GM18505 (cell line): ENCODE data around the gene ATXN1.
A peak's percentile ranks its signal among the peaks of the same experiment; 100 is the strongest.

Experiments
- ATAC-seq: cut with Tn5 transposase; IDR thresholded peaks from one replicate; pipeline ENCODE4 v1.9.1; 2021; ENCODE audit not compliant: unreplicated experiment
- POLR2A ChIP-seq: IDR thresholded peaks from 4 replicates; pipeline ENCODE4 v1.6.1; 2011; ENCODE audit warnings: borderline replicate concordance; ENCODE audit not compliant: insufficient read depth, insufficient read length; ENCODE audit errors: extremely low read depth

ATXN1 gene

DNA sequence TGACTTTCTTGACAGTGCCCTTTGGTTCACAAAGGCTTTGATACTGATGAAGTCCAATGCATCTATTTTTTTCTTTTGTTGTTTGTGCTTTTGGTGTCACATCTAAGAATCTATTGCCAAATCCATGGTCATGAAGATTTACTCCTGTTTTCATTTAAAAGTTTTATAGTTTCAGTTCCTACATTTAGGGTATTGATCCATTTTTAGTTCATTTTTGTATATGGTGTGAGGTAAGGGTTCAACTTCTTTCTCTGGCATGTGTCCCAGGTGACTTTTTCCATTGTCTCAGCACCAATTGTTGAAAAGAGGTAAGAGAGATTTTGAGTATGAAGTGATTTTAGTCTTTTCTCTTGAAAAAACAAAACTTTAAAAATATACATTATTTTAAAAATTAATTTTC lies 262.3 kb downstream of the ATXN1 start:
- ATAC-seq = no peak
- no peak for TF ChIP-seq POLR2A

DNA sequence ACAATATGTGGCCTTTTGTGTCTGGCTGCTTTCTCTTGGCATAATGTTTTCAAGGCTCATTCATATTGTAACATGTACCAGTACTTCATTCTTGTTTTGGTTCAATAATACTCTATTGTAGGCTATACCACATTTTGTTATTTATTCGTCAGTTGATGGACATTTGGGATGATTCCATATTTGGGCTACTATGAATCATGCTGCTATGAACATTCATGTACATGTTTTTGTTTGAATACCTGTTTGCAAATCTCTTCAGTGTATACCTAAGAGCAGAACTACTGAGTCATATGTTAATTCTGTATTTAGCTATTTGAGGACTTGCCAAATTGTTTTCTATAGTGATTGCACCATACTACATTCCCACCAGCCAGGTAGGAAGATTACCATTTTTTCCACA lies 263.0 kb downstream of the ATXN1 start:
- no peak for ATAC-seq
- TF ChIP-seq POLR2A = no peak

DNA sequence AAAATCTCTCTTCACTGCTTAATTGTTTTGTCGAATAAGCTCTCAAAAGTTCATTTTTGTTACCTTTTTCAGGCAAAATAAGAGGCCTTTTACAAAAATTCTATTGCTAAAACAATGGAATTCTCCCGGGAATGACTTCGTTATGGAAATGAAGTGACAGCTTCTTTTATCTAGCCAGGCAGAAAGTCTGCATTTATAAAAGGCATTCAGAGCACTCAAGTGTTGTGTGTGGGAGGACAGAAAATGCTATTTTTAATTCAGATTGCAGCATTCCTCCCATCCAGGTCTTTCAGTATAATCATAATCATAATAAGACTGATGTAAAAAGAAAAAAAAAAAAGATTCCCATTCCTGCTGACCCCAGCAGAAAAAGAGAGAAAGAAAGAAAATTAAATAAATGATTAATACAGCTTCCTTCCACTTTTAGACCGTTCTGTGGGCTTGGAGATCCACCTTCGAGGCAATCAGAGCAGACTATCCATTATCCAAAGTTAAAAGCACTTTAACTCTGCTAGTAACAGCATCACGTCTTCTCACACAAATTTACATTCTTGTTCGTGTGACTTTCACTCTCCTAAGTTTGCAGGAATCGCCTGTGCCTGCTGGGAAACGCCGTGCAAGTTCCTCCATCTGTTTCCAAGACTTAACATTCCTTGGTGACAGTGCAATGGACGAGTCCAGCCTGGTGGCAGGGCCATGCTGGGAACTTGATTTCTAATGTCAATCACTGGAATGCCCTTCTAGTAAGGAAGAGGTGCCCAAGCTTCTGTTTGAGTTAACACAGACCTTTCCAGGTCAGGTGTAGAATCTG lies 264.1 kb downstream of the ATXN1 start:
- ATAC-seq = no peak
- TF ChIP-seq POLR2A = no peak

DNA sequence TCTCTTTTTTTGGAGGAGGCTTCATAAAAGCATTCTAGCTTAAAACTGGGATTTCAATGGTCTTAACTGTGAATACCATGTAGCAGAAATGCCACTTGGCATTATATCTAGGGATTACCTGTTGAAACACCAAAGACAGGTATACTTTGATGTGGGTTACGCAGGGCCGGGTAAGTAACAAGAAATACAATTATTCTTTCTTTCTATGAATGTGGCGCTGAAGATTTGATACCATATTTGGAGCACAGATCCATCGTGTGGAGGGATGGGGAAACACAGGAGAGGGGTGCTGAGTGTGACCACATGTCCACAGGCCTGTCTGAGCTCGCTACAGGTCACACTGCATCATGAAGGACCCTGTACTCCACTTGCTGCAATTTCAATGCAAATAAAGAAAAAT lies 265.1 kb downstream of the ATXN1 start:
- ATAC-seq = no peak
- no peak for TF ChIP-seq POLR2A

DNA sequence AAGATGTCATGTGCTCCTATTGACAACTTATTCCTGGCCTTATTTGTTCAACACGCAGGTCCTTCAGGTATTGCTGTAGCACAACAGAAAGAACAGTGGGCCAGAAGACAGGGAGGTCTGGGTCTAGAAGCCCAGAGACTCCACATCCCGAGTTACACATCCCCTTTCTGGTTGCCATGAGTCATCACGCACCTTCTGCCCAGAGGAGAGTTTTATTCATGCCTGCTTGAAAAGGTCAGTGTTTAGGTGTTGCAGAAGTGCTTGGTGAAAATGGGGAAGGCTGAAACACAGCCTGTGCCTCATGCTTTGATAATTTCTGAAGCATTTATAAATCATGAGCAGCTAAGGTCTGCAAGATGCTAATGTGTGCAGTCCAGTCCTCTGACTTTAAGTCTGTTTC lies 266.5 kb downstream of the ATXN1 start:
- peak; percentile 25 for TF ChIP-seq POLR2A
- ATAC-seq = peak; percentile 91

DNA sequence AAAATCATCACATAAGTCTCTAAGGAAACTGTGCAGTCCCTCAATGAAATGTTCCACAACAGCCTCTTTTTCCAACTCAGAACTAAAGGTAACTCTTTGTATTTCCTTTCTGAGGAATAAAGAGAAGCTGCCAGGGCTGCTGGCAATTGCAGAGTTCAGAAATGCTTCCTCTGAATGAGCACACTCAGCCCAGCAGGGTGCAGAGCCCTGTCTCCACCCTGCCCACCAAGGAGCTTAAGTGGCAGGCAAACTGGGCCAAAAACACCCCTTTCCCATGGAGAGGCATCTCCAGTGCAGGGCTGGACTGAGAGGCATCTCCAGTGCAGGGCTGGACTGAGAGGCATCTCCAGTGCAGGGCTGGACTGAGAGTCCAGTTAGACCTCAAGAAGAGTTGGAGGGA lies 267.5 kb downstream of the ATXN1 start:
- no peak for TF ChIP-seq POLR2A
- ATAC-seq = no peak

DNA sequence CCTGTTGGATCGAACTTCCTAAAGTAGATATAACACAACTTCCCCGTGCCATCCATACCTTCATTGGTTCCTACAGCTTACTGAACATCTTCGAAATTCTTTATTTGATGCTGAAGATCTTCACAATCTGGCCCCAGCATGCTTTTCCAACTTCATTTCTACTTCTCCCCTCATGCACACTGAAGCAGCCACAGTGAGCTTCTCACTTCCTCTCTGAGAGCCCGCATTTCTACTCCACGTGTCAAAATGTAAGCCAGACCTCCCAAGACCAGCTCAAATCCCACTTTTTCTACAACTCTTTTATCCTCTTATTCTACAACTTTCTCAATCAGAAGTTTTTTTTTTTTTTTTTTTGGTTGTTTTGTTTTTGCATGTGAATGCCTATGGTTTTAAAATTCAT lies 268.1 kb downstream of the ATXN1 start:
- TF ChIP-seq POLR2A = no peak
- peak; percentile 37 for ATAC-seq

DNA sequence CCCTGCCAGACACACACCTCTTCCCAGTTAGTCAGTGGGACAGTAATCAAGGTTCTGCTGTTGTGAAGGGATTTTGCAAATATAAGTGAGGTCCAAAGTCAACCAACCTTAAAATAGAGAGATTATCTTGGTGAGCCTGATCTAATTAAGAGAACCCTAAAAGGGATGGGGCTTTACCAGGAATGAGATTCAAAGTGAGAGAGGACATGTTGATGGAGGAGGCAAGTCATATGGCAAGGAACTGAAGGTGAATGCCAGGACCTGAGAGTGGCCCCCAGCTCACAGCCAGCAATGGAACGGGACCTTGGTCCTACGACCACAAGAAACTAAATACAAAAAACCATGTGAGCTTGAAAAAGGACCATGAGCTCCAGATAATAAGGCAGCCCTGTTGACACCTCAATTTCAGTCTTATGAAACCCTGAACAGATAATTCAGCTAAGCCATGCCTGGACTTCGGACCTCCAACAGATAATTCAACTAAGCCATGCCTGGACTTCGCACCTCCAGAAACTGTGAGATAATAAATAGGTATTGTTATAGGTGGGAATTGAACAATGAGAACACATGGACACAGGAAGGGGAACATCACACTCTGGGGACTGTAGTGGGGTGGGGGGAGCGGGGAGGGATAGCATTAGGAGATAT lies 269.5 kb downstream of the ATXN1 start:
- no peak for TF ChIP-seq POLR2A
- no peak for ATAC-seq

DNA sequence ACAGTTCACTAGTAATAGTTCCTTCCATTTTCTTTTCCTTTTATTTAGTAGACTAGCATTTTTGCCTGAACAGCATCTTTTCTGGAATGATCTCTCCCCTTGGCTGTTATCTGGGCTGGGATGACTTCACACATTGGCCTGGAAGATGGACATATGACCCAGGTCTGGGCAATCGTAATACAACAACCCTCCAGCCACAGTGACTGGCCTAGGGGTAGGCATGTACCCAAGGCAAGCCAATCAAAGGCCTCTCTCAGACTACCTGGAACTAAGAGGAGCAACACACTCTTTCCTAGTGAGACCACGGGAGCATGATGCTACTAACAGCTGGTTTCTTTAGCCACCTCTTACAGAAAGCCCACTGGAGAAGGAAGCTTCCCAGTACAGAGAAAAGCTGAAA lies 270.6 kb downstream of the ATXN1 start:
- no peak for TF ChIP-seq POLR2A
- ATAC-seq = no peak

DNA sequence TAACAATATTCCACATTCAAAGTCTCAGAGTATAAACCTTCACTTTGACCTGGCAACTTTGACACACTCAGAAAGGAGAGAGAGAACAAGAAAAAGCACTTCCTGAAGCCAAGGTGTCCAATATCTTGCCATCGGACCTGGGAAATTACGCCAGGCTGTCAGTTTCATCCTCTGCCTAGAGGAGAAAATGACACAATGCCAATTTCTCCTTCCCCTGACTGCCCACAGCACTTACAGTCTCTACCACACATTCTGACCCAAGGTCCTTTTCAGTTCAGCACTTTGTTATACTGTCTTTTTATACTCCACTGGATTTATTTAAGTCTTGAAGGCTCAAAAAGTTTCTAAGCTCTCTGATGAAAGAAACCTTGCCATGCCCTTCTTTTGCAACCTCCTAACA lies 272.4 kb downstream of the ATXN1 start:
- no peak for ATAC-seq
- TF ChIP-seq POLR2A = no peak

DNA sequence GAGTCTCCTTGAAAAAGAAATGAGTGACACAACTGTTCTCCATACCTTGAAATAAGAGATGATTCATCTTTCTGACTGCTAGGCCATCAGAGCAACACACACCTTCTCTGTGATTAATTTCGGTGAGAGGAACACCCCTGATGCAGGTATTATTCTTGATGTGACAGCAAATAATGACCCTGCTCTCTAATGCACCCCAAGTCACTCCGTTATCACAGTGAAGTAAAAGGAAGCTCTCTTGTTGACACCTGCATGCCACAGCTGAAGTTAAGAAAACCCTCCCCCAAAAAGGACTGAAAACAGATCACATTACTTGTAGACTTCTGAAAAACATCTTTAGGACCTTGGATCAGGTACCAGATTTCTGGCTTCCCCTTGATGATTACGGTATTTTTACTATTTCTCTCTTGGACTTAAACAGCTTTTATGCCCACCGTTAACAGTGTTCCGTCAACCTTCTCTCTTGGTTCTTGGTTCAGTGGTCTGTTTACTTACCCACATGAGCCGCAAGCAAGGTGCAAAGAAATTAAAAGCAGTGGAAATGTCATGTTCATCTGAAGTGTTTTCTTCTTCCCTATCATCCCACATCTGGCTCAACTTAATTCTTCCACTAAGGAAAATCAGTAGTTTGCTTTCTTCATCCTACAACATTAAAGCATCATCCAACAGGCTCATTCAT lies 273.1 kb downstream of the ATXN1 start:
- no peak for ATAC-seq
- TF ChIP-seq POLR2A = no peak

DNA sequence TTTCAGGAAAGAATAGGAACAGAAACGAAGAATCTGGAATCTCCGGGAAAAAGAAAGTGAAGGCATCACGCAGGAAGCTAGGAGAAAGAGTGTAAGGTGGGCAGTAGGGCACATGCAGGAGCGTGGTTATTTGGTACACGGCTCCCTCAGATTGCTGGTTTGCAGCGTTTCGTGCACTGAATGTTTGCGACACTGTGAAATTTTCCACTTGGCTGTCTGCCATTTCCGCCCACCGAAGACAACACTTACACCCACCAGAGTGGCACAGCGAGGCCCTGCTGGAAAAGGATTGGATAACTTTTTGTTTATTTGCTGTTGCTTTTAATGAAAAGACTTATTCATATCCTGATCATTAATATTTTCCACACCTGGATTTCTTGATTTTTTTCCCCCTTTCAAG lies 274.6 kb downstream of the ATXN1 start:
- no peak for TF ChIP-seq POLR2A
- no peak for ATAC-seq

DNA sequence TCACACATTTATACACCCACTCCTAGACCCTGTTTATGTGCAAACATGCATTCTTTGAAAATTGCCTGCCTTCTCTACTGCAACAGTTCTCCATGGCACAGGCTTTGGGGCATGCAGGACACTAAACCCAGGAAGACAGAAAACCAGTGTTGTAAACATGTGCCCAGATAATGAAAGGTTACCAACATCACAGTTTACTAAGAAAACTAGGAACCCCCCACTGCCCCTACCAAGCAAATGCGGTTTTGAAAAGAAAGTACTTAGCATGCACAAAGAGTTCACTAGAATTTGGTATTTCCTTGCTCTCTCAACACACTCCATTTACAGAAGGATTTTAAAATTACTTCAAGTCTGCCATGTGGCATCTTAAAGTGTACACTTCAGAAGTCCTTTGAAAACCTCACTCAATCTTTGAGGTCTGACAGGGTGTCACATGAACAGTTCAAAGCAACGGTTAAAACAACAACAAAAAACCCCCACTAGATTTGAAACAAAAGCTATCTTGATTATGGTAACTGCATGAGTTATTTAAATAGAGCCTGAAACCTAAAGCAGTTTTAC lies 277.9 kb downstream of the ATXN1 start:
- ATAC-seq = no peak
- TF ChIP-seq POLR2A = no peak

DNA sequence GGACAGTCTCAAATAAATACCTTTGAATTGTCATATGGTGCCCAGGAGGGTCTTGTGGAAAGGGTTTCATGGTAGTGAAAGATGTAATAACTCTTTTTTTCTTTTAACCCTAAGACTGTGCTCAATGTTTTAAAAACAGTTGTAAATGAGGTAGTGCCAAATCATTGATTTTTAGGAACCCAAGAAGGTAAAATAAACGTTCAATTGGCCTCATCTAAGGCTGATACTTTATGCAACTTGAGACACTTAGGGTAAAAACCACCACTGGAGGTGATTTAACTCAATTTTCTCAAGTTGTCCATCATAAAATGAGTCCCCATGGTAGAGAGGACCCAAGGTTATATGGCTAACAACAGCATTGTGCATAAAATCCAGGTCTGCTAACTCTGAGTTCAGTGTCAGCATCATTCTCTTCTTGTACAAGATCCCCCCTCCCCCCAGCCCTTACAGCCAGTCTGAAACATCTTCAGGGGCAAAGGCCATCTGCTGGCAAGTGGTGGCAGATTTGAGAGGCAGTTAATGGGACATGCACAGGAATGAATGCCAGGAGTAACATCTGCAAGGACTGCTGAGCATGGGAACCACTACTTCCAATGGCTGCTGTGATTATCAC lies 278.5 kb downstream of the ATXN1 start:
- TF ChIP-seq POLR2A = no peak
- ATAC-seq = no peak

DNA sequence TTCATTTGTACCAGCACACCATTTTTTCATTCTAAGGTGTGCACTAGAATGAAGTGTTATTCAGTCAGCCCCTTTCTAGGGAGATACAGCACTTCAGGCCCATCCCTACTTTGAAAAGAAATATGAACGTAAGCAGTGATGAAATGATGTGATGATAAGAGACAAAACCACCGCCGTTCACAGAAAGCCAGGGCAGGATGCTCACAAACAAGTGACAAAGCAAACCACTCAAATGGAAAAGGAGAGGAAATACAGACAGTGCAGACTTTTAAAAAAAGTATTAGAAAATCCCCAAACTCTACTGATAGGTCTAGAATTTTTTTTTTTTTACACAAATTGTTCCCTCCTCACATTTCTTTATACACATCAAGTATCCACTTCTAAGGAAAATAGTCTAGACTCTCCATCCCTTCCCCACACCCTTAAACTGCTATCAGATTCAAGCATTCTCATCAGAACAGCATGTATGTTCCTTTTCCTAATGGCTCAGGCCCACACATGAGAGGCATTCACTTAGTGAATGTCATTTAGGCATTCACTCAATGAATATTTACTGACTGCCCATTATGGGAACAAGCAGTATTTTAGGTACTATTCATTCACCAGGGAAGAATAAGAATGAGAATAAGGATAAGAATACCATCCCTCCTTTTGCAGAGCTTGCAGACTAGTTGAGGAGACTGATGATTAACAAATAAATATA lies 279.4 kb downstream of the ATXN1 start:
- TF ChIP-seq POLR2A = no peak
- peak; percentile 41 for ATAC-seq
